ENCODE results near the gene CENPT. TPM values are rescaled to one million over a fixed set of nuclear protein-coding genes. Genes with fewer than 3 reads are reported as not detected.
A peak's percentile ranks its signal among the peaks of the same experiment; 100 is the strongest.

Gene CENPT
- total and polyA plus RNA-seq, 2 of the 13 experiments (the other 11 are each of a cell fraction or from before 2014, with no cell fraction given), result 40.9 to 43.3 TPM

- TF ChIP-seq GPBP1L1 (CRISPR knock-in tag; IDR thresholded peaks at IDR 0.05) (no peak), ZSCAN31 (CRISPR knock-in tag; IDR thresholded peaks at IDR 0.05; ENCODE audit: low read depth) (peak; percentile 93), ZNF331 (CRISPR knock-in tag; IDR thresholded peaks at IDR 0.05) (peak; percentile 94), BRD4 (CRISPR knock-in tag; IDR thresholded peaks at IDR 0.05) (peak; percentile 8), SP1 (IDR thresholded peaks at IDR 0.05) (no peak), SP1 (CRISPR knock-in tag; IDR thresholded peaks at IDR 0.05) (peak; percentile 68), SNAI1 (CRISPR knock-in tag; IDR thresholded peaks at IDR 0.05; ENCODE audit: borderline replicate concordance) (0 out of 2 replicates have a peak, but pooled peaks have one; percentile 84), HOMEZ (CRISPR knock-in tag; IDR thresholded peaks at IDR 0.05; ENCODE audit: low read depth) (peak; percentile 69), NCOA5 (CRISPR knock-in tag; IDR thresholded peaks at IDR 0.05) (no peak), ZNF101 (CRISPR knock-in tag; IDR thresholded peaks at IDR 0.05; ENCODE audit: borderline replicate concordance, low read depth) (no peak), ZNF580 (CRISPR knock-in tag; IDR thresholded peaks at IDR 0.05; ENCODE audit: borderline replicate concordance, low read depth) (peak; percentile 75; the same call in 1 of the 2 replicates), ZNF704 (CRISPR knock-in tag; IDR thresholded peaks at IDR 0.05; ENCODE audit: borderline replicate concordance) (peak; percentile 81; the same call in 1 of the 2 replicates), SOX5 (CRISPR knock-in tag; IDR thresholded peaks at IDR 0.05; ENCODE audit: borderline replicate concordance) (peak; percentile 73; the same call in 1 of the 2 replicates), CEBPB (IDR thresholded peaks at IDR 0.05; ENCODE audit: borderline replicate concordance, low read depth, low read length) (no peak), JUN (CRISPR knock-in tag; IDR thresholded peaks at IDR 0.05) (no peak), ZNF503 (CRISPR knock-in tag; IDR thresholded peaks at IDR 0.05) (peak; percentile 73; the same call in 1 of the 2 replicates), ZSCAN29 (CRISPR knock-in tag; conservative IDR thresholded peaks at IDR 0.05) (0 out of 2 replicates have a peak, but pooled peaks have one; percentile 29), MTF2 (CRISPR knock-in tag; IDR thresholded peaks at IDR 0.05; ENCODE audit: borderline replicate concordance) (no peak), REST (IDR thresholded peaks at IDR 0.05; ENCODE audit: borderline replicate concordance in 1 of 2, low read depth in 1 of 2, low read length in 2 of 2) (peak in 1 of 2 experiments; percentile 60; a peak in 1 of 4 replicates)
Observed at GRCh38 chr16:67846320-67847063, 1.0 kb downstream of the CENPT start, which contains the start of gene NUTF2 (continued).
